Endothelial cell of umbilical vein (primary cell): Measurements from ENCODE around the gene BCOR. TPM values are rescaled to one million over a fixed set of nuclear protein-coding genes. Genes with fewer than 3 reads are reported as not detected.
A peak's percentile ranks its signal among the peaks of the same experiment; 100 is the strongest.

Source experiments
- BruUV-seq: library from RNA; stranded (reverse); fragments of 400-500 nt; replicated peaks from 2 replicates; lab custom pipeline; 2021; lab: Mats Ljungman, UMichigan
- CTCF ChIA-PET: fragments of 300-600, 350-600 bp; sonication (Branson Sonifier 250); formaldehyde crosslinking; loops from one replicate; lab custom pipeline; 2021; ENCODE audit warnings: antibody characterized with exemption, inconsistent platforms; lab: Charles Lee
- POLR2A ChIA-PET: fragments of 300-600, 350-600 bp; sonication (Branson Sonifier 250); formaldehyde crosslinking; loops from one replicate; lab custom pipeline; 2021; ENCODE audit warnings: antibody characterized with exemption, inconsistent platforms; lab: Charles Lee
- DNase-seq: peaks from one replicate; pipeline ENCODE4 v3.0.0-alpha.2; 2011; ENCODE audit warnings: low read depth, low spot score
- FAIRE-seq: peaks from 2 replicates; lab custom pipeline; 2011; peaks lifted over from hg19 to GRCh38; lab: Jason Lieb, UNC
- H2AFZ ChIP-seq: 2 replicates; pipeline ENCODE4 v1.6.0; 2012; ENCODE audit warnings: low read depth, low read length, control low read depth, inconsistent platforms
- H3K27ac ChIP-seq: 2 replicates; pipeline ENCODE4 v1.5.1; 2011; ENCODE audit warnings: low read depth, mild to moderate bottlenecking, control low read depth, low read length, moderate library complexity; ENCODE audit not compliant: insufficient read depth
- H3K27me3 ChIP-seq, 2 experiments: 2 replicates each; pipeline versions ENCODE4 v1.6.0 to v1.6.1; 2011; ENCODE audit warnings: low read length in 2 of 2, mixed read lengths in 1 of 2; ENCODE audit not compliant: control insufficient read depth in 2 of 2, insufficient read depth in 2 of 2
- H3K36me3 ChIP-seq, 2 experiments: 2 replicates in 1 of 2; 3 replicates in 1 of 2; pipeline ENCODE4 v1.5.1; 2011; ENCODE audit warnings: low read length in 2 of 2, mild to moderate bottlenecking in 1 of 2, moderate library complexity in 1 of 2; ENCODE audit not compliant: control insufficient read depth in 2 of 2, insufficient read depth in 2 of 2; ENCODE audit errors: extremely low read depth in 1 of 2
- H3K4me1 ChIP-seq: 3 replicates; pipeline ENCODE4 v1.5.1; 2011; ENCODE audit warnings: mild to moderate bottlenecking, low read length; ENCODE audit not compliant: control insufficient read depth, insufficient read depth; ENCODE audit errors: extremely low read depth
- H3K4me2 ChIP-seq: 2 replicates; pipeline ENCODE4 v1.6.1; 2011; ENCODE audit warnings: low read length, control low read depth, mixed read lengths; ENCODE audit not compliant: insufficient read depth
- H3K4me3 ChIP-seq, 3 experiments: fragments of 200-600 bp in 1 of 3; sonication (generic), shearing (Covaris generic) in 1 of 3; replicated peaks in 1 of 3; 2 replicates each; pipeline ENCODE4 v1.5.1; 2011 to 2016; ENCODE audit warnings: control low read depth in 3 of 3, low read length in 3 of 3, mild to moderate bottlenecking in 2 of 3, inconsistent platforms in 1 of 3, low read depth in 1 of 3, moderate library complexity in 1 of 3; ENCODE audit not compliant: insufficient read depth in 1 of 3
- H3K79me2 ChIP-seq: 2 replicates; pipeline ENCODE4 v1.6.0; 2012; ENCODE audit warnings: low read length, inconsistent platforms; ENCODE audit not compliant: control insufficient read depth, insufficient read depth
- H3K9ac ChIP-seq: replicated peaks from 2 replicates; pipeline ENCODE3; 2011; ENCODE audit warnings: low read length, control low read depth; ENCODE audit not compliant: insufficient read depth; ENCODE audit errors: extremely low read depth
- H3K9me1 ChIP-seq: replicated peaks from 3 replicates; pipeline ENCODE4 v1.6.0; 2011; ENCODE audit warnings: mild to moderate bottlenecking, low read length; ENCODE audit not compliant: control insufficient read depth, insufficient read depth; ENCODE audit errors: extremely low read depth
- H3K9me3 ChIP-seq: replicated peaks from 2 replicates; pipeline ENCODE4 v1.5.1; 2012; ENCODE audit warnings: low read length, inconsistent platforms; ENCODE audit not compliant: control insufficient read depth, insufficient read depth
- H4K20me1 ChIP-seq: replicated peaks from 2 replicates; pipeline ENCODE3; 2011; ENCODE audit warnings: mild to moderate bottlenecking, low read length; ENCODE audit not compliant: control insufficient read depth, insufficient read depth; ENCODE audit errors: extremely low read depth
- EZH2 ChIP-seq: IDR thresholded peaks from 2 replicates; pipeline ENCODE4 v1.6.1; 2012; ENCODE audit warnings: borderline replicate concordance, low read depth, mild to moderate bottlenecking, moderate library complexity, low read length, inconsistent platforms; ENCODE audit not compliant: severe bottlenecking
- FOS ChIP-seq: IDR thresholded peaks from 2 replicates; pipeline ENCODE4 v1.6.1; 2011; ENCODE audit warnings: mild to moderate bottlenecking, low read length, moderate library complexity, borderline replicate concordance; ENCODE audit not compliant: insufficient read depth
- GATA2 ChIP-seq: IDR thresholded peaks from 2 replicates; pipeline ENCODE4 v1.7.0; 2011; ENCODE audit warnings: low read depth, mild to moderate bottlenecking, moderate library complexity, mixed read lengths, low read length; ENCODE audit not compliant: insufficient read length, insufficient read depth
- JUN ChIP-seq: IDR thresholded peaks from 2 replicates; pipeline ENCODE4 v1.6.1; 2011; ENCODE audit warnings: borderline replicate concordance, low read depth; ENCODE audit not compliant: insufficient read length, insufficient read depth
- MYC ChIP-seq: IDR thresholded peaks from one replicate; pipeline ENCODE4 v1.6.1; 2011; ENCODE audit warnings: mild to moderate bottlenecking, low read depth, low read length
- POLR2A ChIP-seq: IDR thresholded peaks from 2 replicates; pipeline ENCODE4 v1.6.1; 2012; ENCODE audit warnings: low read depth, mild to moderate bottlenecking, control low read depth, low read length
- POLR2AphosphoS5 ChIP-seq: IDR thresholded peaks from 2 replicates; pipeline ENCODE4 v1.6.1; 2012; ENCODE audit warnings: low read depth, mild to moderate bottlenecking, control low read depth, low read length, moderate library complexity; ENCODE audit not compliant: insufficient read depth
- dilution Hi-C: fragments of 300-500 bp; cut with MboI; formaldehyde crosslinking; loops from one replicate; pipeline ENCODE4 v1.15.0; 2019; ENCODE audit warnings: low sequenced_read_pairs; ENCODE audit not compliant: extremely low pct_ligation_motif_present
- intact Hi-C: fragments of 100-400 bp; cut with micrococcal nuclease; formaldehyde crosslinking; loops from one replicate; pipeline ENCODE4 v1.10.0; 2022
- polyA plus RNA-seq, 4 experiments: library from polyadenylated mRNA; depleted of rRNA in 3 of 4; stranded (reverse) in 3 of 4; unstranded in 1 of 4; fragments of >200 nt; gene quantifications; 2 replicates each; pipeline versions ENCODE4 v1.2.1 to v1.2.3, GENCODE V29; 2011 to 2012; ENCODE audit warnings: missing spikeins in 1 of 4
- total RNA-seq: library from RNA; stranded (reverse); gene quantifications from 2 replicates; pipeline ENCODE4 v1.2.3, GENCODE V29; 2021
- TF ChIP-seq, protein P1 (sequence below), 2 donors: IDR thresholded peaks; 1 replicate in 1 of 2; 2 replicates in 1 of 2; pipeline ENCODE4 v1.5.1; 2011; ENCODE audit warnings: low read length in 2 of 2, mild to moderate bottlenecking in 2 of 2, moderate library complexity in 2 of 2, control low read depth in 1 of 2, inconsistent platforms in 1 of 2, low read depth in 1 of 2; ENCODE audit not compliant: insufficient read depth in 1 of 2; ENCODE audit errors: extremely low read depth in 1 of 2
- TF ChIP-seq, protein P2 (sequence below): IDR thresholded peaks from 2 replicates; pipeline ENCODE4 v1.6.1; 2011; ENCODE audit not compliant: insufficient read depth, insufficient read length

BCOR gene
- total and polyA plus RNA-seq, 2 donors (not counting 3 experiments of a cell fraction or from before 2014, with no cell fraction given): 10.1 to 24.2 TPM

DNA sequence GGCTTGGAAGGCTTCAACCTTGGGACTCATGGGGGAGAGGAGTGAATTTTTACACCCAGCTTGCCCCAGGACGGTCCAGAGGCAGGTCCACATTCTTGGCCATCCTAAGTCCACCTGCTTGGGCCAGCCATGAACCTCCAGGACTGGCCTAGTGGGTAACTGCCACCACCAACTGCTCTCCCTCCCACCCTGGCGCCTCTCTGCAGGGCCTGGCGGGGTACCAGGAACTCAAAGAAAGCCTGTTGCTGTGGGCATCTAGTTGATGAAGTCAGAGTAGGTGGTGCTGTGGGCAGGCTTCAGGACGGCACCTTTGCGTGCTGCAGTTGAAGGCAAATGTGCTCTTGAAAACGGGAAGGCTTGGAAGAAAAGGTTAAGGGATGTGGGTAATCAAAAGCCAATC lies 12.0 kb downstream of the BCOR start:
- H3K4me2 ChIP-seq: no peak overlapping the region

More for the DNA sequence above, 12.0 kb downstream of the BCOR start:
- peak; percentile 69 for FAIRE-seq
- Histone ChIP-seq H3K9me3 (no peaks in the 10 kb centered on the region), H3K4me3 (no peak overlapping the region), H3K4me1 (peaks cover 9% of the 10 kb centered on the region), H4K20me1 (no peaks in the 10 kb centered on the region), H3K36me3 (no peaks in the 10 kb centered on the region), H3K27me3 (no peaks in the 10 kb centered on the region), H3K27ac (no peak overlapping the region), H3K9ac (no peak overlapping the region), H3K79me2 (peaks cover 57% of the 10 kb centered on the region), H3K9me1 (no peaks in the 10 kb centered on the region), H2AFZ (no peak overlapping the region)
- intact Hi-C loops: no loop called here
- ChIA-PET POLR2A (no interaction called here), CTCF (no interaction called here)
- DNase-seq: no peak
- BruUV-seq: no TSS peak
- TF ChIP-seq GATA2 (no peak), EZH2 (no peak), MYC (no peak), JUN (no peak), POLR2A (no peak), POLR2AphosphoS5 (no peak), FOS (no peak)
- TF ChIP-seq, protein P1, sequence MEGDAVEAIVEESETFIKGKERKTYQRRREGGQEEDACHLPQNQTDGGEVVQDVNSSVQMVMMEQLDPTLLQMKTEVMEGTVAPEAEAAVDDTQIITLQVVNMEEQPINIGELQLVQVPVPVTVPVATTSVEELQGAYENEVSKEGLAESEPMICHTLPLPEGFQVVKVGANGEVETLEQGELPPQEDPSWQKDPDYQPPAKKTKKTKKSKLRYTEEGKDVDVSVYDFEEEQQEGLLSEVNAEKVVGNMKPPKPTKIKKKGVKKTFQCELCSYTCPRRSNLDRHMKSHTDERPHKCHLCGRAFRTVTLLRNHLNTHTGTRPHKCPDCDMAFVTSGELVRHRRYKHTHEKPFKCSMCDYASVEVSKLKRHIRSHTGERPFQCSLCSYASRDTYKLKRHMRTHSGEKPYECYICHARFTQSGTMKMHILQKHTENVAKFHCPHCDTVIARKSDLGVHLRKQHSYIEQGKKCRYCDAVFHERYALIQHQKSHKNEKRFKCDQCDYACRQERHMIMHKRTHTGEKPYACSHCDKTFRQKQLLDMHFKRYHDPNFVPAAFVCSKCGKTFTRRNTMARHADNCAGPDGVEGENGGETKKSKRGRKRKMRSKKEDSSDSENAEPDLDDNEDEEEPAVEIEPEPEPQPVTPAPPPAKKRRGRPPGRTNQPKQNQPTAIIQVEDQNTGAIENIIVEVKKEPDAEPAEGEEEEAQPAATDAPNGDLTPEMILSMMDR (IDR thresholded peaks at IDR 0.05; ENCODE audit: extremely low read depth in 1 of 2, insufficient read depth in 1 of 2, low read depth in 1 of 2, low read length in 2 of 2): no peak
- TF ChIP-seq, protein P2, sequence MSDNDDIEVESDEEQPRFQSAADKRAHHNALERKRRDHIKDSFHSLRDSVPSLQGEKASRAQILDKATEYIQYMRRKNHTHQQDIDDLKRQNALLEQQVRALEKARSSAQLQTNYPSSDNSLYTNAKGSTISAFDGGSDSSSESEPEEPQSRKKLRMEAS: no peak
- dilution Hi-C loops: no loop called here
